DMS79 treated with DMSO at 0.1 percent for 48 hours (cell line): ENCODE data around the gene CCNY.
"Not testable (repeated sequence)": the region's sequence is repeated elsewhere in the genome, so short reads cannot be mapped to it uniquely, and the experiment has no call there.

Experiments used
- DNase-seq: peaks from one replicate; lab custom pipeline; 2025; lab: John Stamatoyannopoulos, UW

CCNY gene

GRCh38 chr10:35334297-35334696 lies 2.0 kb upstream of the CCNY start:
- no peak for DNase-seq

DNA sequence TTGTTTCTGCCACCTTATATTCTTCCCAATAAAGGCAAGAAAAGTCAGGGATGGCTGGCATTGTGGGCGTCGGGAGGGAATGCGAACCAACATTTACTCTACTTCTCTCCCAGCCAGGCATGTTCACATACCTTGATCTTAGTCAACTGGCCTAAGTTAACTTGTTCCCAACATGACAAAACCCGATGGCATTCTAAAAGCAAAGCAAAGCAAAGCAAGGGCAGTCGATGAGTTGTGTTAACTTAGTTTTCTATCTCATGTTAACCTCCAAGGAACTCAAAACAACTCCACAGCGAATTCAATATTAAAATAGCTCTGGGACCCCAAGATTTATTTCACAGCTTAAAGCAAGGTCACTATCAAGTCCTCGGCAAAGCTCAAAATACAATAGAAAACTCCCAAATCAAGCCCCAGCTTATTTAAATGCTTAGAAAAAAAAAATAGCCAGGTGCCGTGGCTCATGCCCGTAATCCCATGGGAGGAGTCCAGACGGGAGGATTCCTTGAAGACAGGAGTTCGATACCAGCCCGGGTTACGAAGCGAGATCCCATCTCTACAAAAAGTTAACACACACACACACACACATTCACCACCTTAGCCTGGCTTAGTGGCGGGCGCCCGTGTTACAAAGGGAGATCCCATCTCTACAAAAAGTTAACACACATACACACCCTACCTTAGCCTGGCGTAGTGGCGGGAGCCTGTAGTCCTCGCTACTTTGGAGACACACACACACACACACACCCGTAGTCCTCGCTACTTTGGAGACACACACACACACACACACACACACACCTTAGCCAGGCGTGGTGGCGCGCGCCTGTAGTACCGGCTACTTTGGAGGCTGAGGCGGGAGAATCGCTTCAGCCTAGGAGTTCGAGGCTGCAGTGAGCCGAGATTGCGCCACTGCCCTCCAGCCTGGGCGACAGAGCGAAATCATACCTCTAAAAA lies 901 bp upstream of the CCNY start:
- DNase-seq: no peak

GRCh38 chr10:35336921-35337823 lies 863 bp downstream of the CCNY start:
- DNase-seq: no peak

GRCh38 chr10:35339942-35340341 lies 3.6 kb downstream of the CCNY start:
- no peak for DNase-seq

GRCh38 chr10:35340975-35341374 lies 4.7 kb downstream of the CCNY start:
- no peak for DNase-seq

- no peak for DNase-seq
Measured at GRCh38 chr10:35341521-35341920, 5.2 kb downstream of the CCNY start.

DNA sequence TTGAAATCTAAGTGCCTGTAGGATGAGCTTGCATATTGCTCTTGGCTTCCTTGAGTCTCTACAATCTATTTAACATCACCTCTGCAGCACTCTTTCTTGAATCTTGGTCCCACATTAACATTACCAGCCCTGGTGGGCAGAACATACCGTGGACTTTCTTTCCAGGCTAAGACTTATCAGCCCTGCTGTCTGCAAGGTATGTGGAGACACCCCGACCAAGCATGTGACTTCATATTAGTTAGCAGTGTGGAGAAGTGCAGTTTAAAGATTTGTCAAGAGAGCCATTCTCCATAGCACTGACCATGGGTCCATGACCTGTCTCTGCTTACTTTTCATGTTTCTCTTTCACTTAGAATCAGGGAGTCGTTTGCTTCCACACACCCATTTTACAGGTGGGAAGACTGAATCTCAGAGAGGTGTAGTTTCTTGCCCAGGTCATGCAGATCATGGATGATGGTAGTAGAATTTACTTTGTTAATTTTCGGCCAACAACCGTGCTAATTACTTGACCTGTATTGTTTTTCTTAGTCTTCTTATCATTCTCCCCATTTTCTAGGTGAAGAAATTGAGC lies 6.0 kb downstream of the CCNY start:
- DNase-seq: no peak

DNA sequence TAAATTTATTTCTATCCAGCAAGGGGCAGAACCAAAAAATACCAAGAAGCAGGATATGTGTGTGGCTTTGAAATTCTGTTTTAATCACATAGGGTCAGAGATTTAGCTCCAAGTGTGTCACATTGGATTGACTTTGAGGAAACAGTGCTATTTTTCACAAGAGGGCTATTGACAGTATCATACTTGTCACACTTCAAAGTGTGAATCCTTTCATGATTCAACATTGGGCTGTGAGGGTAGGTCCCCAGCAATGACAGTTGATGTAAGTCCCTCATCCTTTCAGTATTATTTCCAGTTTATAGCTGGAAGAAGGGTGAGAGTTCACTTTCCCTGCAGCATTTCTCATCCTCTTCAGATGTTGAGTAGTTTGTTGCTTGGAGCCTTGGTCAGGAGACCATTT lies 7.4 kb downstream of the CCNY start:
- no peak for DNase-seq

DNA sequence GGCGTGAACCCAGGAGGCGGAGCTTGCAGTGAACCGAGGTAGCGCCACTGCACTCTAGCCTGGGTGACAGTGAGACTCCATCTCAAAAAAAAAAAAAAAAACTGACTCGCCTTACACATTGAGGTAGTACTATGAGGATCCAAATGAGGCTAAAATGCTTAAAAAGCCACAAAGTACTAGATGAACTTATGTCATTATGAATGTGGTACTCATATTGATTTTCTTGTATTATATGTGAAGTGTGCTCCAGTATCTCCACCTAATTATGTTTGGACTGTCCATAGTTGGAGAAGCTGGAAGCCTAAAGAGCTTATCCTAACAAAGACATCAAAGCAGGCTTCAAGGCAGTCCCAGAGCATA lies 9.1 kb downstream of the CCNY start:
- DNase-seq: no peak

DNA sequence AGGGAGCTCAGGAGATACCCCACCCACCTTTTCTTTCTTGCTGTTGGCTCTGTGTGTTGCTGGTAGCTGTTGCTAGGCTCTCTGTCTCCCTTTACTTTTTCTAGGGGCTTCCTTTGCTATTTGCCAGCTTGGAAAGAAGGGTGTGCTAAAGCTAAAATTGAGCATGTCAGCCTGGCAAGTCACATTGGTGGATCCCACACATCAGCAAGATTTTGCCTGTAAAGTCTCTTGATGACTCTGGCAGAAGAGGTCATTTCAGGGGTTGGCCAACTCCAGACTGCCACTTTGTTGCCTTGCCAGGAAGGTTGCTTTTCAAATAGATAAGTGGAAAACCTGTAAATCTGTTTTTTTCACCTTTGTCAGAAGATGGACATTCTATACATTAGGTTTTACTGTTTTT lies 9.9 kb downstream of the CCNY start:
- DNase-seq: no peak

DNA sequence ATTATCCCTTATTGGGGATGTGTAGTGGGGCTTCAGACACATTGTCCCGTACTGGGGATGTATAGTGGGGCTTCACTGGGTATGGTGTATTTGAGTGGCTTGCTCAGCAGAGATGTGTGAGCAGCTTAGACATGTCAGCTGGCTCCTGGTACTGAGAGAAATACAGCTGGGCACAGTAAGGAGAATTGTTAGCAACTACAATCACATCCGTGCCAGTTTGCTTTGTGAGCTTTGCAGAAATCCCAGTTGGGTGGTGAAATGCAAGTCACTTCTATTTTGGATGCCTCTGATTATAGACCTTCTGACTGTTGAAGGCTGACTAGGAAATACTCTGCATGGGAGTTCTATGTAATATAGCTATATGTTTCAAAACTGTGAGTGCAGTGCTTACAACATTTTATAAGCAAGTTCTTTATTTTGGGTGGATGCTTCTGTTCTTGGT lies 10.8 kb downstream of the CCNY start:
- no peak for DNase-seq

- DNase-seq: no peak
Measured at GRCh38 chr10:35347899-35348608, 11.7 kb downstream of the CCNY start.

DNA sequence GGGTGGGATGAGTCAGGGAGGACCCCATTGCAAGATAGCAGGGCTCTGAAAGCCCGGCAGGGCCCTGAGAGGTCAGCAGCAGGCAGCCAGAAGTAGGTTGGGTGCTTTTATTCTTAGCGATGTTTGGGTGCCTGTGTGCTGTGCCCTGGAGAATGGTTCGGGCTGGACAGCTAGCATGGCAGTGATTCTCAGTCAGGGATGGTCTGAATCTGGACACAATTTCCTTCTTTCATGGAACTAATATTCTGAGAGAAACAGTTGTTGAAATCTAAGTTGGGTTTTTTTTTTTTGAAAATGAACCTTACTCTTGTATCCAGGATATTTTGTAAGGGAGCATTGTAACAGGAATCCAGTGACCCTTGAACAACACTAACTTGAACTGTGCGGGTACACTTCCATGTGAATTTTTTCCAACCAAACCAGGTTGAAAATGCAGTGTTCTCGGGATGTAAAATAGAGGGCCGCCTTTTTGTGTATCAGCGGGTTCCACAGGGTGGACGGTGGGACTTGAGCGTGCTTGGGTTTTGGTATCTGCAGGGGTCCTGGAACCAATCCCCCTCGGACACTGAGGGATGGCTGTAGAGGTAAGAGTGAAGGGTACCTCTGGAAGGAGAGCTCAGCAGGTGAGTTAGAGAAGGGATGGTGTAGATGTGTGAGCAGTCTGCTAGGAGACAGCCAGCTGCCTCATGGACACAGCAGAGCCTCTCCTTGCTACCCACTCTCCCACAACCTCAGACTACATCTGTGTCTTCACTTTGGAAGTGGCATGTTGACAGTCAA lies 12.5 kb downstream of the CCNY start:
- DNase-seq: no peak

- DNase-seq: no peak
Measured at GRCh38 chr10:35349389-35349915, 13.1 kb downstream of the CCNY start.

DNA sequence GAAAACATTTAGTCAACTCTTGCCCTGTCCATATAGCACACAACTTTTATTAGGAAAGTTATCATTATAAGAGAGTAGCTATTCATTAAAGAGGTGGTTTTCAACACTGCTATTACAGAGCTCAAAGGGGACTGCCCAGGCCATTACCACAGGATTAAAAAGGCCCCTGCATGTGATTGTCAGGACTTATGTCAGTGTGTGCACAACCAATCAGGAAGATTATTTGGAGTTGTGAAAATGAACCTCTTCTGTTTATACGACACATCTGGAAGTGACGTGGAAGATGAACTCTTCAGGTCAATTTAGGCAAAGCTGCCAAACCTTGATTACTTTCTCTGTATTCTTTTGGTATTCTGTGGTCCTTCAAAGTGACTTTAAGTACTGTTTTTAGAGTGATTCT lies 14.7 kb downstream of the CCNY start:
- no peak for DNase-seq

DNA sequence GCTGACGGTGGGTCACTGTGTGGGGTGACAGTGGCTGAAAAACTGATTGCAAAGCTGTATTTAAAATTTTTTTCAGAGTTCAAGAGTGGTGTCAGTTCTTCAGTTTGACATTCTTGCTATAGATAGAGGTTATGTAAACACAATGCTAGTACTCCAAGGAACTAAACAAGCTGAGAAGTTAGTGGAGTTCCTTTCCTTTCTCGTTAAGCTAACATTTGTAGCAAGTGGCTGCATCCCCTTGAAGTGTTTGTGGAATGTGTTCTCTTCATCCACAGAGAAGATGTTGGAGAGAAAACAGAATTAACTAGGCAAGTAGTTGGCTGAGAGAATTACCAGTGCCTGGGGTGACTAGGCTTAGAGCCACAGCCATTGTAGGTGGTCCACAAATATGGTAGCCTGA lies 15.8 kb downstream of the CCNY start:
- DNase-seq: no peak

GRCh38 chr10:35352512-35352911 lies 16.2 kb downstream of the CCNY start:
- no peak for DNase-seq

GRCh38 chr10:35353395-35353794 lies 17.1 kb downstream of the CCNY start:
- DNase-seq: no peak

- no peak for DNase-seq
Measured at GRCh38 chr10:35353805-35354204, 17.5 kb downstream of the CCNY start.

GRCh38 chr10:35354257-35354656 lies 17.9 kb downstream of the CCNY start:
- not testable (repeated sequence) for DNase-seq
